Prostate gland (tissue), 2 donors: ENCODE measurements around the gene PTPRC.

ENCODE experiments used
- CTCF ChIP-seq, 4 experiments: fragments of 200-600 bp in 2 of 4; fragments of 450-650 bp in 2 of 4; sonication (generic) in 2 of 4; IDR thresholded peaks; 1 replicate in 3 of 4; 2 replicates in 1 of 4; pipeline ENCODE4 v1.5.1; 2016 to 2019; ENCODE audit warnings: antibody characterized with exemption in 4 of 4, mild to moderate bottlenecking in 2 of 4, moderate library complexity in 2 of 4
- POLR2A ChIP-seq: fragments of 450-650 bp; IDR thresholded peaks from one replicate; pipeline ENCODE4 v1.6.1; 2016; ENCODE audit warnings: antibody characterized with exemption, mild to moderate bottlenecking
- POLR2AphosphoS5 ChIP-seq: sonication (generic); formaldehyde crosslinking; IDR thresholded peaks from one replicate; pipeline ENCODE4 v1.6.1; 2017; ENCODE audit warnings: antibody characterized with exemption

DNA sequence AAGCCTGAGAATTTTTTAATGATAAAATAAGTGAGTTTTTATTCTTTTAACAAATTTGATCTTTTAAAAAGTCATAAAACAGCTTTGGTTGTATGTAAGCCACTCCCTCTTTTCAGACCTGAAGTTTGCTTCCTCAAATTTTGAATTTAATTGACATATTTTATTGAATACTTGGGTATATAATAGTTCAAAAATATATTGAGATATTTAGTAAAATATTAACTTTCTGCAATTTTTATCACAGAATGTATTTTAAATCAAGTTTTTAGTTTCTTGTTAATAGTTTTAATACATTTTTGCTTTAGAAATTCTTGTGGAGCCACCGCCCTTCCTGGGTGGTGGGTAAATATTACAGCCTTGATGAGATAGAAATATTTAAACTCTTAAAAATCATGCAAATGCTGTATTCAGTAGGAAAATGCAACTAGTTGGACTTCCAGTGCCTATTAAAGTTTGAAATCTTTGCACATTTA lies 867 bp downstream of the PTPRC start:
- TF ChIP-seq CTCF (IDR thresholded peaks at IDR 0.05) (no peak), POLR2A (no peak), POLR2AphosphoS5 (no peak)
